ENCODE results near the gene MPL.

MPL gene

GRCh38 chr1:43337588-43337987, at the start of gene MPL:
Gene MPL (plus strand): TSS chr1:43337818. CDS start chr1:43337849, 31 bp downstream.
- DNase-seq, result no peak

- no peak for DNase-seq
These were observed 49.4 kb upstream of the MPL start for GRCh38 chr1:43288058-43288784.

GRCh38 chr1:43288785-43289706, 48.6 kb upstream of the MPL start:
- no peak for DNase-seq

- no peak for DNase-seq
These were observed 45.4 kb upstream of the MPL start for GRCh38 chr1:43292216-43292615.

- DNase-seq, result no peak
These were observed 44.9 kb upstream of the MPL start for GRCh38 chr1:43292679-43293078.

GRCh38 chr1:43293176-43293575, 44.4 kb upstream of the MPL start:
- no peak for DNase-seq

- no peak for DNase-seq
These were observed 43.5 kb upstream of the MPL start for GRCh38 chr1:43293896-43294760.

GRCh38 chr1:43294761-43295160, 42.9 kb upstream of the MPL start:
- DNase-seq, result no peak

GRCh38 chr1:43296207-43296606, 41.4 kb upstream of the MPL start:
- no peak for DNase-seq

- no peak for DNase-seq
These were observed 39.6 kb upstream of the MPL start for GRCh38 chr1:43298055-43298454.

- no peak for DNase-seq
These were observed 38.5 kb upstream of the MPL start for GRCh38 chr1:43299101-43299500.

- no peak for DNase-seq
These were observed 37.1 kb upstream of the MPL start, which contains the start of gene TIE1 for GRCh38 chr1:43300378-43301094. Gene TIE1 (plus strand): TSS chr1:43300982. CDS start chr1:43301072, 90 bp downstream.

- no peak for DNase-seq
These were observed 35.4 kb upstream of the MPL start for GRCh38 chr1:43302201-43302600.

- DNase-seq, result no peak
These were observed 34.7 kb upstream of the MPL start for GRCh38 chr1:43302721-43303470.

- no peak for DNase-seq
These were observed 33.9 kb upstream of the MPL start for GRCh38 chr1:43303471-43304313.

- no peak for DNase-seq
These were observed 33.3 kb upstream of the MPL start for GRCh38 chr1:43304314-43304681.

GRCh38 chr1:43304771-43305300, 32.8 kb upstream of the MPL start:
- no peak for DNase-seq

- DNase-seq, result no peak
These were observed 32.2 kb upstream of the MPL start for GRCh38 chr1:43305461-43305860.

GRCh38 chr1:43305926-43306687, 31.5 kb upstream of the MPL start:
- no peak for DNase-seq

Data from SIG-M5 (cell line).